ENCODE results near the gene GRIN2D. TPM values are rescaled to one million over a fixed set of nuclear protein-coding genes. Genes with fewer than 3 reads are reported as not detected.
A peak's percentile ranks its signal among the peaks of the same experiment; 100 is the strongest.

GRIN2D gene
- total RNA-seq, 4 donors from 2014 or later: 0.07 to 0.27 (median 0.09) TPM; not detected in 1

GRCh38 chr19:48382286-48382685, 11.2 kb upstream of the GRIN2D start:
- DNase-seq (no peak), ATAC-seq (no peak)
- no peak for TF ChIP-seq CTCF (IDR thresholded peaks at IDR 0.05 in 4 of 5, conservative IDR thresholded peaks at IDR 0.05 in 1 of 5)
- Histone ChIP-seq H3K27me3 (no peaks in the 10 kb centered on the region), H3K4me1 (no peaks in the 10 kb centered on the region), H3K36me3 (peaks cover 0 to 54% of the 10 kb centered on the region in 2 donors), H3K27ac (no peak overlapping the region), H3K4me3 (no peak overlapping the region), H3K9me3 (no peaks in the 10 kb centered on the region)
- in situ Hi-C loops (cut with MboI; ENCODE audit: low sequenced_read_pairs in 4 of 4) (no loop called here), intact Hi-C loops (cut with DNase I; ENCODE audit: low total_unique reads) (no loop called here)

- Histone ChIP-seq H3K27me3 (no peaks in the 10 kb centered on the region), H3K4me1 (peaks cover 4 to 6% of the 10 kb centered on the region in 2 donors), H3K36me3 (peaks cover 0 to 76% of the 10 kb centered on the region in 2 donors), H3K9me3 (no peaks in the 10 kb centered on the region), H3K27ac (no peak overlapping the region), H3K4me3 (no peak overlapping the region)
- in situ Hi-C loops (cut with MboI; ENCODE audit: low sequenced_read_pairs in 4 of 4) (no loop called here), intact Hi-C loops (cut with DNase I; ENCODE audit: low total_unique reads) (no loop called here)
- TF ChIP-seq CTCF (IDR thresholded peaks at IDR 0.05 in 4 of 5, conservative IDR thresholded peaks at IDR 0.05 in 1 of 5) (no peak), POLR2A (IDR thresholded peaks at IDR 0.05) (no peak)
- DNase-seq (no peak), ATAC-seq (no peak)
These were observed 7.9 kb upstream of the GRIN2D start for GRCh38 chr19:48385461-48386087.

GRCh38 chr19:48386981-48387380, 6.5 kb upstream of the GRIN2D start:
- peaks cover 0 to 75% of the 10 kb centered on the region in 2 donors for H3K36me3 ChIP-seq
- no peak for TF ChIP-seq POLR2A (IDR thresholded peaks at IDR 0.05)
- no peak for TF ChIP-seq CTCF (IDR thresholded peaks at IDR 0.05 in 4 of 5, conservative IDR thresholded peaks at IDR 0.05 in 1 of 5)
- peaks cover 4 to 6% of the 10 kb centered on the region in 2 donors for H3K4me1 ChIP-seq
- ATAC-seq: no peak
- no peak overlapping the region for H3K4me3 ChIP-seq
- H3K27ac ChIP-seq: no peak overlapping the region
- in situ Hi-C loops (cut with MboI; ENCODE audit: low sequenced_read_pairs in 4 of 4) (no loop called here), intact Hi-C loops (cut with DNase I; ENCODE audit: low total_unique reads) (no loop called here)
- DNase-seq: no peak
- no peaks in the 10 kb centered on the region for H3K27me3 ChIP-seq
- H3K9me3 ChIP-seq: no peaks in the 10 kb centered on the region

- H3K4me1 ChIP-seq: peaks cover 4 to 19% of the 10 kb centered on the region in 2 donors
- peak overlapping the region; percentile 85 to 91 (median 88) for H3K27ac ChIP-seq
- intact Hi-C loops (cut with DNase I; ENCODE audit: low total_unique reads): loop anchor here (1.0 to 2.0 kb wide), 3 partner anchors 26 to 78 kb away; partner anchors contain the start of genes CYTH2 and SYNGR4
- H3K9me3 ChIP-seq: no peaks in the 10 kb centered on the region
- TF ChIP-seq POLR2A (IDR thresholded peaks at IDR 0.05): no peak
- peak; percentile 47 to 77 (median 74) for TF ChIP-seq CTCF (IDR thresholded peaks at IDR 0.05 in 4 of 5, conservative IDR thresholded peaks at IDR 0.05 in 1 of 5)
- peaks cover 27 to 32% (median 32%) of the 10 kb centered on the region in 3 donors for H3K27me3 ChIP-seq
- H3K36me3 ChIP-seq: peaks cover 0 to 41% of the 10 kb centered on the region in 2 donors
- peak overlapping the region; percentile 83 to 100 (median 92) for H3K4me3 ChIP-seq
- in situ Hi-C loops (cut with MboI; ENCODE audit: low sequenced_read_pairs in 4 of 4): no loop called here
- DNase-seq (peak in 1 of 2 donors; percentile 46), ATAC-seq (peak; percentile 69 to 73)
These were observed 3.0 kb upstream of the GRIN2D start for GRCh38 chr19:48390188-48391099.

Measured in gastrocnemius medialis (tissue), 4 donors.